K562 (cell line): ENCODE data around the gene MTREX. TPM values are rescaled to one million over a fixed set of nuclear protein-coding genes. Genes with fewer than 3 reads are reported as not detected.

Source experiments
- ATAC-seq: fragments of 200-7000 bp; cut with Tn5 transposase; 3 replicates; pipeline ENCODE4 v1.9.1; 2020; ENCODE audit warnings: moderate library complexity
- BruUV-seq: library from RNA; stranded (reverse); fragments of 400-500 nt; replicated peaks from 2 replicates; lab custom pipeline; 2021; lab: Mats Ljungman, UMichigan
- CTCF ChIA-PET: fragments of 300-600 bp; formaldehyde crosslinking; extraction: SDS; loops from one replicate; lab custom pipeline; 2021; ENCODE audit warnings: low intra/inter-chr PET ratio; lab: Yijun Ruan, JAX
- POLR2A ChIA-PET: fragments of 300-600, 350-650 bp; sonication (Branson Sonifier 250); formaldehyde crosslinking; extraction: SDS; loops from one replicate; lab custom pipeline; 2021; ENCODE audit warnings: antibody characterized with exemption, inconsistent platforms; lab: Yijun Ruan, JAX
- DNase-seq, 4 experiments: peaks; one replicate each; pipeline versions ENCODE4 v3.0.0 to v3.0.0-alpha.2; 2011 to 2018; ENCODE audit warnings: low spot score in 3 of 4, mixed read lengths in 3 of 4; ENCODE audit errors: extremely low read depth in 1 of 4
- FAIRE-seq: peaks from 2 replicates; lab custom pipeline; 2011; peaks lifted over from hg19 to GRCh38; lab: Jason Lieb, UNC
- H2AFZ ChIP-seq: 2 replicates; pipeline ENCODE4 v1.6.0; 2011; ENCODE audit warnings: low read depth, low read length, control low read depth, inconsistent platforms
- H3K27ac ChIP-seq: fragments of 200-600 bp; 3 replicates; pipeline ENCODE4 v1.8.0; 2011; ENCODE audit warnings: low read depth, mild to moderate bottlenecking, control low read depth, inconsistent platforms, low read length, moderate library complexity, mixed read lengths; ENCODE audit errors: extremely low read depth
- H3K27me3 ChIP-seq, 2 experiments: fragments of 300-600 bp in 1 of 2; 2 replicates in 1 of 2; 3 replicates in 1 of 2; pipeline versions ENCODE4 v1.6.0 to v1.8.0; 2011; ENCODE audit warnings: inconsistent platforms in 2 of 2, low read length in 2 of 2, mild to moderate bottlenecking in 1 of 2, mixed read lengths in 1 of 2, moderate library complexity in 1 of 2; ENCODE audit not compliant: control insufficient read depth in 2 of 2, insufficient read depth in 2 of 2
- H3K36me3 ChIP-seq: fragments of 300-600 bp; 3 replicates; pipeline ENCODE4 v1.8.0; 2011; ENCODE audit warnings: mild to moderate bottlenecking, low read length, inconsistent platforms; ENCODE audit not compliant: control insufficient read depth, insufficient read depth
- H3K4me1 ChIP-seq, 2 experiments: fragments of 200-600 bp in 1 of 2; replicated peaks in 1 of 2; 2 replicates in 1 of 2; 3 replicates in 1 of 2; pipeline versions ENCODE4 v1.5.1 to v1.8.0; 2011; ENCODE audit warnings: inconsistent platforms in 2 of 2, low read length in 2 of 2, mild to moderate bottlenecking in 1 of 2, mixed read lengths in 1 of 2, moderate library complexity in 1 of 2; ENCODE audit not compliant: control insufficient read depth in 2 of 2, insufficient read depth in 2 of 2
- H3K4me2 ChIP-seq: 2 replicates; pipeline ENCODE4 v1.6.1; 2011; ENCODE audit warnings: low read length, control low read depth, inconsistent platforms, mixed read lengths; ENCODE audit not compliant: insufficient read depth
- H3K4me3 ChIP-seq: fragments of 200-600 bp; sonication (generic), shearing (Covaris generic); 2 replicates; pipeline ENCODE4 v1.5.1; 2016; ENCODE audit warnings: control low read depth, inconsistent platforms
- H3K79me2 ChIP-seq: fragments of 200-600 bp; 3 replicates; pipeline ENCODE4 v1.8.0; 2011; ENCODE audit warnings: low read length, inconsistent platforms; ENCODE audit not compliant: control insufficient read depth, insufficient read depth
- H3K9ac ChIP-seq, 2 experiments: 2 replicates each; pipeline versions ENCODE4 v1.6.0 to v1.6.1; 2011; ENCODE audit warnings: low read depth in 2 of 2, low read length in 2 of 2, control low read depth in 1 of 2, inconsistent platforms in 1 of 2, mild to moderate bottlenecking in 1 of 2, mixed read lengths in 1 of 2; ENCODE audit not compliant: insufficient read depth in 1 of 2
- H3K9me1 ChIP-seq: one replicate; pipeline ENCODE4 v1.6.0; 2011; ENCODE audit warnings: inconsistent platforms, mild to moderate bottlenecking, low read length, moderate library complexity; ENCODE audit not compliant: control insufficient read depth, insufficient read depth
- H3K9me3 ChIP-seq: replicated peaks from 2 replicates; pipeline ENCODE4 v1.5.1; 2011; ENCODE audit warnings: low read depth, low read length, inconsistent platforms; ENCODE audit not compliant: control insufficient read depth, insufficient read depth
- H4K20me1 ChIP-seq: replicated peaks from 2 replicates; pipeline ENCODE4 v1.6.1; 2011; ENCODE audit warnings: low read length, inconsistent platforms, mixed read lengths; ENCODE audit not compliant: control insufficient read depth, insufficient read depth
- BCOR ChIP-seq: fragments of 450-650 bp; IDR thresholded peaks from 2 replicates; pipeline ENCODE4 v1.6.1; 2016
- CHD4 ChIP-seq: fragments of 200-600 bp; sonication (generic); IDR thresholded peaks from 3 replicates; pipeline ENCODE4 v1.6.1; 2012; ENCODE audit warnings: low read depth, mild to moderate bottlenecking, mixed read lengths, low read length, inconsistent platforms; ENCODE audit not compliant: insufficient read depth, insufficient replicate concordance, poor library complexity, severe bottlenecking
- GTF2B ChIP-seq: IDR thresholded peaks from 2 replicates; pipeline ENCODE4 v1.6.1; 2011; ENCODE audit not compliant: insufficient read length; ENCODE audit errors: extremely low read depth
- HNRNPK ChIP-seq: fragments of 200-400 bp; formaldehyde crosslinking; IDR thresholded peaks from one replicate; pipeline ENCODE4 v1.6.1; 2018; ENCODE audit warnings: mild to moderate bottlenecking, low read depth, low read length; ENCODE audit not compliant: poor library complexity, severe bottlenecking
- RAD51 ChIP-seq: fragments of 450-650 bp; IDR thresholded peaks from 2 replicates; pipeline ENCODE4 v1.7.1; 2016; ENCODE audit warnings: low read depth, mild to moderate bottlenecking, borderline replicate concordance
- RBM39 ChIP-seq: fragments of 200-400 bp; formaldehyde crosslinking; optimal IDR thresholded peaks from 2 replicates; pipeline ENCODE3; 2018; ENCODE audit warnings: low read depth, low read length
- TFAM ChIP-seq: fragments of 250-450 bp; sonication (Bioruptor Pico); conservative IDR thresholded peaks from 2 replicates; pipeline ENCODE4 v1.5.0; 2021; ENCODE audit warnings: mild to moderate bottlenecking, moderate library complexity
- ZMIZ1 ChIP-seq, 2 experiments: fragments of 150-350 bp in 1 of 2; IDR thresholded peaks; 2 replicates each; pipeline ENCODE4 v1.6.1; 2012 to 2016; ENCODE audit warnings: low read depth in 2 of 2, low read length in 2 of 2, mild to moderate bottlenecking in 1 of 2, moderate library complexity in 1 of 2
- WGBS: fragments of 100-300 bp; shearing (Covaris generic); methylation state at CpG from one replicate; pipeline ENCODE4 v1.1.6; 2016; ENCODE audit warnings: low coverage, mixed read lengths; ENCODE audit not compliant: insufficient coverage; ENCODE audit errors: missing lambda C conversion rate; 5-methylcytosine and 5-hydroxymethylcytosine counted together
- in situ Hi-C: fragments of 300-500 bp; cut with MboI; formaldehyde crosslinking; loops from 4 replicates; pipeline ENCODE4 v1.15.0; 2018; ENCODE audit warnings: inconsistent platforms, mixed read lengths
- intact Hi-C: fragments of 100-400 bp; cut with micrococcal nuclease; formaldehyde crosslinking; loops from 2 replicates; pipeline ENCODE4 v1.14.2; 2022
- polyA plus RNA-seq, 8 experiments: library from polyadenylated mRNA; depleted of rRNA in 4 of 8; stranded (reverse) in 5 of 8; unstranded in 3 of 8; fragments of >200 nt; fragmentation: Nextera tagmentation in 2 of 8; fragmentation: Illumina TruSeq in 1 of 8; extraction: Ambion mirVana in 2 of 8; extraction: Trizol in 1 of 8; gene quantifications; 2 replicates each; pipeline versions ENCODE4 v1.2.1 to v1.2.3, GENCODE V29; 2011 to 2014; ENCODE audit warnings: inconsistent platforms in 1 of 8, missing spikeins in 1 of 8
- total RNA-seq, 7 experiments: library from RNA; depleted of rRNA in 6 of 7; stranded (reverse); fragments of >200 nt in 6 of 7; fragmentation: Illumina TruSeq in 2 of 7; extraction: Trizol in 2 of 7; gene quantifications; 2 replicates each; pipeline versions ENCODE4 v1.2.1 to v1.2.3, GENCODE V29; 2011 to 2021; ENCODE audit warnings: low replicate concordance in 1 of 7

MTREX gene
- total and polyA plus RNA-seq, 9 of the 15 experiments (the other 6 are each of a cell fraction or from before 2014, with no cell fraction given), result 52.9 to 193 (median 150) TPM

- POLR2A ChIA-PET, result interaction anchor here (0.6 kb wide), 2 partner anchors 128 to 1090 kb away, joined by 3 read pairs; no protein-coding TSS in a partner anchor
- ATAC-seq, result no peak
Observed at GRCh38 chr5:55427157-55427556, 119.4 kb downstream of the MTREX start.

GRCh38 chr5:55429221-55429612 is 121.4 kb downstream of the MTREX start:
- POLR2A ChIA-PET, result interaction anchor here (0.8 kb wide), 1 partner anchor 61 kb away, joined by 3 read pairs; no protein-coding TSS in a partner anchor
- H4K20me1 ChIP-seq, result no peaks in the 10 kb centered on the region
- peaks cover 54% of the 10 kb centered on the region for H3K36me3 ChIP-seq
- H3K27ac ChIP-seq, result no peak overlapping the region
- H3K27me3 ChIP-seq, result no peaks in the 10 kb centered on the region
- no peak overlapping the region for H2AFZ ChIP-seq
- H3K9ac ChIP-seq, result no peak overlapping the region
- H3K9me1 ChIP-seq, result no peaks in the 10 kb centered on the region
- ATAC-seq (no peak), FAIRE-seq (no peak), DNase-seq (no peak)
- no peak overlapping the region for H3K4me2 ChIP-seq
- CTCF ChIA-PET, result no interaction called here
- no TSS peak for BruUV-seq
- intact Hi-C loops (no loop called here), in situ Hi-C loops (no loop called here)
- no peak overlapping the region for H3K4me3 ChIP-seq
- WGBS, result 79% methylated on average over 2 of the region's 2 CpGs
- H3K9me3 ChIP-seq, result peaks cover 21% of the 10 kb centered on the region
- H3K4me1 ChIP-seq, result no peaks in the 10 kb centered on the region
- no peaks in the 10 kb centered on the region for H3K79me2 ChIP-seq
- TF ChIP-seq BCOR, result no peak
- TF ChIP-seq ZMIZ1 (IDR thresholded peaks at IDR 0.05; ENCODE audit: low read depth in 2 of 2, low read length in 2 of 2), result no peak
- no peak for TF ChIP-seq RAD51
- no peak for TF ChIP-seq RBM39
- no peak for TF ChIP-seq CHD4
- TF ChIP-seq HNRNPK, result no peak
- TF ChIP-seq TFAM (CRISPR knock-in tag), result no peak

More at GRCh38 chr5:55427157-55427556, 119.4 kb downstream of the MTREX start:
- FAIRE-seq (no peak), DNase-seq (no peak)
- H3K79me2 ChIP-seq, result no peaks in the 10 kb centered on the region
- H3K27ac ChIP-seq, result no peak overlapping the region
- no peaks in the 10 kb centered on the region for H3K9me1 ChIP-seq
- in situ Hi-C loops, result no loop called here
- no peak overlapping the region for H3K9ac ChIP-seq
- H3K36me3 ChIP-seq, result peaks cover 71% of the 10 kb centered on the region
- 100% methylated on average over 1 of the region's 1 CpG for WGBS
- no peaks in the 10 kb centered on the region for H4K20me1 ChIP-seq
- H2AFZ ChIP-seq, result no peak overlapping the region
- no peaks in the 10 kb centered on the region for H3K27me3 ChIP-seq
- no peak for TF ChIP-seq GTF2B
- peaks cover 21% of the 10 kb centered on the region for H3K9me3 ChIP-seq
- no TSS peak for BruUV-seq
- H3K4me1 ChIP-seq, result no peaks in the 10 kb centered on the region
- H3K4me2 ChIP-seq, result no peak overlapping the region
- no peak overlapping the region for H3K4me3 ChIP-seq
- CTCF ChIA-PET, result no interaction called here
- intact Hi-C loops, result no loop called here
